ENCODE data around the gene MC3R. TPM values are rescaled to one million over a fixed set of nuclear protein-coding genes. Genes with fewer than 3 reads are reported as not detected.

MC3R gene
- total and polyA plus RNA-seq, 4 donors = not detected

DNA sequence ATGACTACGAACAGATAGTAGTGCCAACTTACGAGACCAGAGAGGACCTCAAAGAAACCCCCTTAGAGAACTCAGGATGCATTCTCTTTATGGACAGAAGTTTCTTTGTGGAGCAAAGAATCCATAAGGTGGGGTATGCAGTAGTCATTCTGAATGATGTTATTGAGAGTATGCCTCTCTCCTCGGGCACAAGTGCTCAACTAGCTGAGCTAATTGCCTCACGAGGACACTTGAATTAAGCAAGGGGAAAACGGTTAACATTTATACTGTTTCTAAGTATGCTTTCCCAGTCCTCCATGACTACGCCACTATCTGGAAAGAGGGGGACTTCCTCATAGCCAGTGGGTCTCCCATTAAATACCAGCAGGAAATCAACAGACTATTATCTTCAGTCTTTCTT lies 25.6 kb downstream of the MC3R start:
- DNase-seq (no peak), ATAC-seq (ENCODE audit: insufficient read depth, low FRiP score) (no peak)
- no peak overlapping the region for H3K27ac ChIP-seq (ENCODE audit: low read depth in 1 of 2, low read length in 1 of 2)
- peaks cover 0 to 4% (median 0%) of the 10 kb centered on the region in 3 donors for H3K27me3 ChIP-seq (ENCODE audit: control insufficient read depth in 3 of 3, insufficient read depth in 3 of 3, low read length in 2 of 3)
- 76 to 85% methylated on average over 6 of the region's 6 CpGs for WGBS, 2 donors
- no peaks in the 10 kb centered on the region for H3K4me1 ChIP-seq (ENCODE audit: control insufficient read depth in 5 of 5, insufficient read depth in 5 of 5, low read length in 5 of 5)
- TF ChIP-seq, protein P1, sequence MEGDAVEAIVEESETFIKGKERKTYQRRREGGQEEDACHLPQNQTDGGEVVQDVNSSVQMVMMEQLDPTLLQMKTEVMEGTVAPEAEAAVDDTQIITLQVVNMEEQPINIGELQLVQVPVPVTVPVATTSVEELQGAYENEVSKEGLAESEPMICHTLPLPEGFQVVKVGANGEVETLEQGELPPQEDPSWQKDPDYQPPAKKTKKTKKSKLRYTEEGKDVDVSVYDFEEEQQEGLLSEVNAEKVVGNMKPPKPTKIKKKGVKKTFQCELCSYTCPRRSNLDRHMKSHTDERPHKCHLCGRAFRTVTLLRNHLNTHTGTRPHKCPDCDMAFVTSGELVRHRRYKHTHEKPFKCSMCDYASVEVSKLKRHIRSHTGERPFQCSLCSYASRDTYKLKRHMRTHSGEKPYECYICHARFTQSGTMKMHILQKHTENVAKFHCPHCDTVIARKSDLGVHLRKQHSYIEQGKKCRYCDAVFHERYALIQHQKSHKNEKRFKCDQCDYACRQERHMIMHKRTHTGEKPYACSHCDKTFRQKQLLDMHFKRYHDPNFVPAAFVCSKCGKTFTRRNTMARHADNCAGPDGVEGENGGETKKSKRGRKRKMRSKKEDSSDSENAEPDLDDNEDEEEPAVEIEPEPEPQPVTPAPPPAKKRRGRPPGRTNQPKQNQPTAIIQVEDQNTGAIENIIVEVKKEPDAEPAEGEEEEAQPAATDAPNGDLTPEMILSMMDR (IDR thresholded peaks at IDR 0.05; ENCODE audit: control extremely low read depth, extremely low read depth) = no peak
- H3K9me3 ChIP-seq (ENCODE audit: control insufficient read depth in 4 of 4, insufficient read depth in 3 of 4, low read length in 3 of 4) = peaks cover 0 to 9% (median 2%) of the 10 kb centered on the region in 4 donors
- H3K4me3 ChIP-seq = no peak overlapping the region
- no peaks in the 10 kb centered on the region for H3K36me3 ChIP-seq (ENCODE audit: control insufficient read depth in 4 of 4, insufficient read depth in 4 of 4, low read length in 4 of 4)
- no peak overlapping the region for H3K9ac ChIP-seq (ENCODE audit: insufficient read depth in 1 of 2, low read length in 2 of 2)

DNA sequence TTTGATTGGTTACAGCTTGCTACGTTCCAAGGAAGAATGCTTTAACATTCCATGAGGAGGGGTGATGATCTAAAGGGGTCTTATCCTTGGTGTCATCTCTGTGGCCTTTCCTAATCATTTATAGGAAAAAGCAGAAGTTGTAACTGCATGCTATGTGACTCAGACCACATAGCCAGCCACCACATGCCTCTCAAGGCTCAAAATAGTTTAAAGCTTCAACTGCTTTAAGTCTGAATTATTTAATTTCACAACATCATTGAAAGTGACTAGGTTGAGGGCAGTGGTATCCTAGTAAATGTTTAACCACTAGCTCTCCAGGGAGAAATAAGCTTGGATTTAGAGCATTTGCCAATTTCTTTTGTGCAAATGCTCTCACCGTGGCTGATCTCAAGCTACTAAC lies 29.7 kb downstream of the MC3R start:
- Histone ChIP-seq H3K27me3 (ENCODE audit: control insufficient read depth in 3 of 3, insufficient read depth in 3 of 3, low read length in 2 of 3) (no peaks in the 10 kb centered on the region), H3K9ac (ENCODE audit: insufficient read depth in 1 of 2, low read length in 2 of 2) (no peak overlapping the region), H3K9me3 (ENCODE audit: control insufficient read depth in 4 of 4, insufficient read depth in 3 of 4, low read length in 3 of 4) (peaks cover 0 to 9% (median 2%) of the 10 kb centered on the region in 4 donors), H3K36me3 (ENCODE audit: control insufficient read depth in 4 of 4, insufficient read depth in 4 of 4, low read length in 4 of 4) (no peaks in the 10 kb centered on the region), H3K4me3 (no peak overlapping the region), H3K27ac (ENCODE audit: low read depth in 1 of 2, low read length in 1 of 2) (no peak overlapping the region), H3K4me1 (ENCODE audit: control insufficient read depth in 5 of 5, insufficient read depth in 5 of 5, low read length in 5 of 5) (no peaks in the 10 kb centered on the region)
- DNase-seq (no peak), ATAC-seq (ENCODE audit: insufficient read depth, low FRiP score) (no peak)
- WGBS, 2 donors = 71 to 78% methylated on average over 2 of the region's 2 CpGs
- TF ChIP-seq, protein P1 (IDR thresholded peaks at IDR 0.05; ENCODE audit: control extremely low read depth, extremely low read depth) = no peak

GRCh38 chr20:56285496-56285895 lies 37.0 kb downstream of the MC3R start:
- Histone ChIP-seq H3K36me3 (ENCODE audit: control insufficient read depth in 4 of 4, insufficient read depth in 4 of 4, low read length in 4 of 4) (no peaks in the 10 kb centered on the region), H3K27me3 (ENCODE audit: control insufficient read depth in 3 of 3, insufficient read depth in 3 of 3, low read length in 2 of 3) (no peaks in the 10 kb centered on the region), H3K27ac (ENCODE audit: low read depth in 1 of 2, low read length in 1 of 2) (no peak overlapping the region), H3K4me1 (ENCODE audit: control insufficient read depth in 5 of 5, insufficient read depth in 5 of 5, low read length in 5 of 5) (no peaks in the 10 kb centered on the region), H3K4me3 (no peak overlapping the region), H3K9me3 (ENCODE audit: control insufficient read depth in 4 of 4, insufficient read depth in 3 of 4, low read length in 3 of 4) (no peaks in the 10 kb centered on the region), H3K9ac (ENCODE audit: insufficient read depth in 1 of 2, low read length in 2 of 2) (no peak overlapping the region)
- no peak for DNase-seq
- no peak for ATAC-seq (ENCODE audit: insufficient read depth, low FRiP score)
- WGBS, 2 donors = 81 to 86% methylated on average over 3 of the region's 3 CpGs
- TF ChIP-seq, protein P1 (IDR thresholded peaks at IDR 0.05; ENCODE audit: control extremely low read depth, extremely low read depth) = no peak

DNA sequence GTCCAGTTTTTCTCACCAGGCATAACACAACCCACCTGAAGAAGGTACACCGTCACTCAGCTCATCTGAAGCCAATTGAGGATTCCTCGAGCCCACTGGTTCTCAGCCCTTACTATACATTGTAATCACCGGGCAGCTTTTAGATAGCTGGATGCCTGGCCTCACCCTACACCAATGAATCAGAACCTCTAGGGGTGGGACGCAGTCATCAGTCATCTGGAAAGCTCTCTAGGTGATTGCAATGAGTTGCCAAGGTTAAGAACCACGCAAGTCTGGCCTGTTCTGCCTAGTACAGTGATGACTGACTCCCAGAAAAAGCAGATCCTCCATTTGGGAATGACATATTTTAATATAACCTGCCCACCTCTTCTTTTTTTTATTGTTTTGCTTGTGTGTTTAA lies 41.1 kb downstream of the MC3R start:
- TF ChIP-seq, protein P1 (IDR thresholded peaks at IDR 0.05; ENCODE audit: control extremely low read depth, extremely low read depth) = no peak
- WGBS, 2 donors = 75 to 83% methylated on average over 5 of the region's 5 CpGs
- no peaks in the 10 kb centered on the region for H3K4me1 ChIP-seq (ENCODE audit: control insufficient read depth in 5 of 5, insufficient read depth in 5 of 5, low read length in 5 of 5)

More for the DNA sequence above, 41.1 kb downstream of the MC3R start:
- no peak overlapping the region for H3K4me3 ChIP-seq
- DNase-seq (no peak), ATAC-seq (ENCODE audit: insufficient read depth, low FRiP score) (no peak)
- H3K9ac ChIP-seq (ENCODE audit: insufficient read depth in 1 of 2, low read length in 2 of 2) = no peak overlapping the region
- H3K36me3 ChIP-seq (ENCODE audit: control insufficient read depth in 4 of 4, insufficient read depth in 4 of 4, low read length in 4 of 4) = no peaks in the 10 kb centered on the region
- H3K27me3 ChIP-seq (ENCODE audit: control insufficient read depth in 3 of 3, insufficient read depth in 3 of 3, low read length in 2 of 3) = no peaks in the 10 kb centered on the region
- H3K9me3 ChIP-seq (ENCODE audit: control insufficient read depth in 4 of 4, insufficient read depth in 3 of 4, low read length in 3 of 4) = no peaks in the 10 kb centered on the region
- no peak overlapping the region for H3K27ac ChIP-seq (ENCODE audit: low read depth in 1 of 2, low read length in 1 of 2)

Data from lung (tissue), 12 donors.